SK-N-SH (cell line): ENCODE measurements around the gene KCNJ12. TPM values are rescaled to one million over a fixed set of nuclear protein-coding genes. Genes with fewer than 3 reads are reported as not detected.
"Not testable (repeated sequence)": the region's sequence is repeated elsewhere in the genome, so short reads cannot be mapped to it uniquely, and the experiment has no call there.

Source experiments
- CTCF ChIA-PET: fragments of 300-600, 350-600 bp; formaldehyde crosslinking; extraction: SDS; loops from one replicate; lab custom pipeline; 2021; lab: Yijun Ruan, JAX
- POLR2A ChIA-PET: fragments of 350-600 bp; sonication (Branson Sonifier 250); formaldehyde crosslinking; extraction: SDS; loops from one replicate; lab custom pipeline; 2020; ENCODE audit warnings: antibody characterized with exemption, inconsistent platforms; lab: Yijun Ruan, JAX
- DNase-seq: peaks from one replicate; pipeline ENCODE4 v3.0.0; 2012
- H2AFZ ChIP-seq: fragments of 200-600 bp; sonication (generic); 2 replicates; pipeline ENCODE4 v1.8.1; 2016; ENCODE audit warnings: antibody characterized with exemption, mild to moderate bottlenecking, low read depth
- H3F3A ChIP-seq: fragments of 200-600 bp; sonication (generic); replicated peaks from 2 replicates; pipeline ENCODE3; 2016; ENCODE audit warnings: antibody characterized with exemption, mild to moderate bottlenecking; ENCODE audit not compliant: insufficient read depth
- H3K27ac ChIP-seq, 2 experiments: fragments of 200-500 bp in 1 of 2; fragments of 200-600 bp in 1 of 2; sonication (Bioruptor generic) in 1 of 2; sonication (generic), shearing (Covaris generic) in 1 of 2; 2 replicates each; pipeline versions ENCODE4 v1.5.1 to v1.6.1; 2014 to 2016; ENCODE audit warnings: low read depth in 2 of 2, inconsistent platforms in 1 of 2, low read length in 1 of 2, mild to moderate bottlenecking in 1 of 2, mixed read lengths in 1 of 2
- H3K27me3 ChIP-seq: fragments of 200-600 bp; sonication (generic), shearing (Covaris generic); 2 replicates; pipeline ENCODE4 v1.6.1; 2016; ENCODE audit warnings: mixed run types; ENCODE audit not compliant: insufficient read depth
- H3K36me3 ChIP-seq, 2 experiments: fragments of 200-500 bp in 1 of 2; fragments of 200-600 bp in 1 of 2; sonication (Bioruptor generic) in 1 of 2; sonication (generic) in 1 of 2; replicated peaks in 1 of 2; 2 replicates each; pipeline versions ENCODE3 to v1.5.1; 2014 to 2016; ENCODE audit warnings: low read length in 1 of 2, mild to moderate bottlenecking in 1 of 2; ENCODE audit not compliant: insufficient read depth in 2 of 2, control insufficient read depth in 1 of 2
- H3K4me1 ChIP-seq, 2 experiments: fragments of 200-500 bp in 1 of 2; fragments of 200-600 bp in 1 of 2; sonication (Bioruptor generic) in 1 of 2; sonication (generic), shearing (Covaris generic) in 1 of 2; 2 replicates each; pipeline versions ENCODE4 v1.5.1 to v1.6.1; 2014 to 2016; ENCODE audit warnings: low read depth in 1 of 2, low read length in 1 of 2, mixed run types in 1 of 2; ENCODE audit not compliant: insufficient read depth in 2 of 2, control insufficient read depth in 1 of 2
- H3K4me2 ChIP-seq: fragments of 200-600 bp; sonication (generic), shearing (Covaris generic); 2 replicates; pipeline ENCODE4 v1.6.1; 2017; ENCODE audit warnings: mixed run types
- H3K4me3 ChIP-seq, 2 experiments: fragments of 200-500 bp in 1 of 2; fragments of 200-600 bp in 1 of 2; sonication (Bioruptor generic) in 1 of 2; sonication (generic), shearing (Covaris generic) in 1 of 2; 2 replicates each; pipeline versions ENCODE4 v1.5.1 to v1.8.1; 2014 to 2016; ENCODE audit warnings: low read depth in 2 of 2, inconsistent platforms in 1 of 2, low read length in 1 of 2, mild to moderate bottlenecking in 1 of 2, mixed read lengths in 1 of 2, moderate library complexity in 1 of 2
- H3K79me2 ChIP-seq: fragments of 200-600 bp; sonication (generic); 2 replicates; pipeline ENCODE4 v1.8.1; 2017; ENCODE audit warnings: mild to moderate bottlenecking; ENCODE audit not compliant: insufficient read depth
- H3K9ac ChIP-seq: fragments of 200-600 bp; sonication (generic); 2 replicates; pipeline ENCODE4 v1.6.1; 2017; ENCODE audit warnings: mixed run types
- H3K9me2 ChIP-seq: fragments of 200-600 bp; sonication (generic); 2 replicates; pipeline ENCODE4 v1.6.1; 2017; ENCODE audit warnings: mixed run types
- H3K9me3 ChIP-seq: fragments of 200-600 bp; sonication (generic); 2 replicates; pipeline ENCODE4 v1.6.1; 2017; ENCODE audit warnings: mixed run types, mild to moderate bottlenecking, moderate library complexity
- H4K20me1 ChIP-seq: fragments of 200-600 bp; sonication (generic); 2 replicates; pipeline ENCODE4 v1.6.1; 2017; ENCODE audit warnings: mild to moderate bottlenecking, mixed run types; ENCODE audit not compliant: insufficient read depth
- EP300 ChIP-seq, 2 experiments: IDR thresholded peaks; 2 replicates each; pipeline versions ENCODE4 v1.4.0 to v1.6.1; 2012; ENCODE audit warnings: borderline replicate concordance in 1 of 2, low read depth in 1 of 2, low read length in 1 of 2
- EZH2phosphoT487 ChIP-seq: fragments of 200-600 bp; sonication (generic); IDR thresholded peaks from 2 replicates; pipeline ENCODE4 v1.6.1; 2017; ENCODE audit warnings: low read depth, mixed run types, mild to moderate bottlenecking, antibody characterized with exemption, moderate library complexity, borderline replicate concordance
- FOXJ3 ChIP-seq: sonication (generic); formaldehyde crosslinking; IDR thresholded peaks from 2 replicates; pipeline ENCODE4 v1.5.1; 2020; ENCODE audit warnings: mild to moderate bottlenecking, missing genetic modification reagents
- GABPA ChIP-seq: IDR thresholded peaks from 2 replicates; pipeline ENCODE4 v1.4.0; 2012; ENCODE audit warnings: low read depth, mild to moderate bottlenecking
- NRF1 ChIP-seq: IDR thresholded peaks from 2 replicates; pipeline ENCODE4 v1.6.1; 2012; ENCODE audit warnings: low read depth, mild to moderate bottlenecking, low read length
- POLR2AphosphoS5 ChIP-seq: IDR thresholded peaks from 2 replicates; pipeline ENCODE4 v1.6.1; 2012; ENCODE audit warnings: low read depth, low read length
- RCOR1 ChIP-seq: fragments of 150-350 bp; IDR thresholded peaks from 2 replicates; pipeline ENCODE4 v1.6.1; 2017; ENCODE audit warnings: antibody characterized with exemption, low read length
- TAF1 ChIP-seq: IDR thresholded peaks from 2 replicates; pipeline ENCODE4 v1.6.1; 2012; ENCODE audit warnings: low read depth, mild to moderate bottlenecking, low read length, moderate library complexity, borderline replicate concordance
- WGBS: methylation state at CpG from one replicate; pipeline ENCODE4 v1.1.6; 2017; ENCODE audit warnings: low lambda C conversion rate; 5-methylcytosine and 5-hydroxymethylcytosine counted together
- polyA plus RNA-seq, 3 experiments: library from polyadenylated mRNA; depleted of rRNA; stranded (reverse); fragments of >200 nt; gene quantifications; 2 replicates each; pipeline ENCODE4 v1.2.3, GENCODE V29; 2012
- TF ChIP-seq, protein P1 (sequence below): fragments of 150-350 bp; IDR thresholded peaks from 2 replicates; pipeline ENCODE4 v1.6.1; 2017; ENCODE audit warnings: antibody characterized with exemption, low read length, low read depth, borderline replicate concordance

The KCNJ12 gene
- polyA plus RNA-seq, 1 of the 3 experiments (the other 2 are of a cell fraction): 0.36 TPM

DNA sequence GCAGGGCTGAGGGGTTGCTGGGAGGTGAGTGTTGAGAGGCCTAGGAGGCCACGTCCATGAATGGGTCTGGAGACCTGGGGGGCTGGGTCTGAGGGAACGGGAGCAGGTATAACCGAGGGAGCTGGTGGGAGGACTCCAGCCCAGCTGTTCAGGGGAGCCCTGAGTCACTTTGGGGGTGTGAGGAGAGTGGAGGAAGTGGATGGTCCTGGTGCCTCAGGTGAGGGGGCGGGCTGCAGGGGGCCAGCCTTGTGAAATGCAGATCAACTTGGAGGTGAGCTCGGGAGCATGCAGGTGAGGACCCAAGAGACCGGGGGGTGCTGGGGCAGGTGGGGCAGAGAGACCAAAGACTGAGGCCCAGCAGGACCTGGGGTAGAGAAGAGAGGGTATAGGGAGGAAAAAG lies 79.6 kb downstream of the KCNJ12 start:
- Histone ChIP-seq H3K27me3 (no peaks in the 10 kb centered on the region), H3K79me2 (no peaks in the 10 kb centered on the region), H3F3A (no peaks in the 10 kb centered on the region), H3K36me3 (no peaks in the 10 kb centered on the region), H3K9ac (no peak overlapping the region), H3K4me1 (peaks cover 0 to 13% of the 10 kb centered on the region in 2 experiments; a peak in 1 of 4 replicates), H3K27ac (no peak overlapping the region)
- POLR2A ChIA-PET: no interaction called here
- CTCF ChIA-PET: interaction anchor here (1.1 to 8.0 kb wide), 4 partner anchors 57 to 328 kb away, joined by 3 to 140 read pairs (median 7); no protein-coding TSS in a partner anchor
- no peak for DNase-seq
- TF ChIP-seq RCOR1 (no peak), POLR2AphosphoS5 (no peak), TAF1 (no peak), EZH2phosphoT487 (no peak), NRF1 (no peak), EP300 (IDR thresholded peaks at IDR 0.05; ENCODE audit: borderline replicate concordance in 1 of 2, low read depth in 1 of 2, low read length in 1 of 2) (no peak), GABPA (no peak), FOXJ3 (CRISPR knock-in tag) (no peak)
- TF ChIP-seq, protein P1, sequence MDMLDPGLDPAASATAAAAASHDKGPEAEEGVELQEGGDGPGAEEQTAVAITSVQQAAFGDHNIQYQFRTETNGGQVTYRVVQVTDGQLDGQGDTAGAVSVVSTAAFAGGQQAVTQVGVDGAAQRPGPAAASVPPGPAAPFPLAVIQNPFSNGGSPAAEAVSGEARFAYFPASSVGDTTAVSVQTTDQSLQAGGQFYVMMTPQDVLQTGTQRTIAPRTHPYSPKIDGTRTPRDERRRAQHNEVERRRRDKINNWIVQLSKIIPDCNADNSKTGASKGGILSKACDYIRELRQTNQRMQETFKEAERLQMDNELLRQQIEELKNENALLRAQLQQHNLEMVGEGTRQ: no peak
- TF ChIP-seq, all 33 proteins: peak for 0
- no peak overlapping the region for H2AFZ ChIP-seq
- H3K4me3 ChIP-seq: no peak overlapping the region
- H4K20me1 ChIP-seq: no peaks in the 10 kb centered on the region
- WGBS: 69% methylated on average over 6 of the region's 6 CpGs
- no peaks in the 10 kb centered on the region for H3K9me2 ChIP-seq
- H3K4me2 ChIP-seq: no peak overlapping the region
- no peaks in the 10 kb centered on the region for H3K9me3 ChIP-seq

DNA sequence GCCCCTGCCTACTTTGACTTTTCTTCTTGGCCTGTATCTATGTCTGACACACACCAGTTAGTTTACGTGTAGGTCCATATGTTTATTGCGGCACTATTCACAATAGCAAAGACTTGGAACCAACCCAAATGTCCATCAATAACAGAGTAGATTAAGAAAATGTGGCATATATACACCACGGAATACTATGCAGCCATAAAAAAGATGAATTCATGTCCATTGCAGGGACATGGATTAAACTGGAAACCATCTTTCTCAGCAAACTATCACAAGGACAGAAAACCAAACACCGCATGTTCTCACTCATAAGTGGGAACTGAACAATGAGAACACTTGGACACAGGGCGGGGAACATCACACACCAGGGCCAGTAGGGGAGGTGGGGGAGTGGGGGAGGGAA lies 80.3 kb downstream of the KCNJ12 start:
- POLR2A ChIA-PET, H3K27me3 ChIP-seq, H3K36me3 ChIP-seq, H3K9me3 ChIP-seq, H4K20me1 ChIP-seq, H3K9me2 ChIP-seq, H3F3A ChIP-seq, H3K9ac ChIP-seq, H3K27ac ChIP-seq, H2AFZ ChIP-seq, DNase-seq, H3K4me2 ChIP-seq, H3K4me3 ChIP-seq, H3K79me2 ChIP-seq: not testable (repeated sequence)
- 81% methylated on average over 5 of the region's 5 CpGs for WGBS
- peaks cover 0 to 13% of the 10 kb centered on the region in 2 experiments; a peak in 1 of 4 replicates for H3K4me1 ChIP-seq
- CTCF ChIA-PET: interaction anchor here (0.6 to 8.0 kb wide), 33 partner anchors 9 to 378 kb away, joined by 3 to 140 read pairs (median 6); no protein-coding TSS in a partner anchor
